GM21528 (cell line): Measurements from ENCODE around the gene GPR132.
A peak's percentile ranks its signal among the peaks of the same experiment; 100 is the strongest.

ENCODE experiments used
- ATAC-seq: cut with Tn5 transposase; IDR thresholded peaks from one replicate; pipeline ENCODE4 v1.9.1; 2021; ENCODE audit warnings: mild to moderate bottlenecking, moderate library complexity; ENCODE audit not compliant: unreplicated experiment, low FRiP score

Gene GPR132

DNA sequence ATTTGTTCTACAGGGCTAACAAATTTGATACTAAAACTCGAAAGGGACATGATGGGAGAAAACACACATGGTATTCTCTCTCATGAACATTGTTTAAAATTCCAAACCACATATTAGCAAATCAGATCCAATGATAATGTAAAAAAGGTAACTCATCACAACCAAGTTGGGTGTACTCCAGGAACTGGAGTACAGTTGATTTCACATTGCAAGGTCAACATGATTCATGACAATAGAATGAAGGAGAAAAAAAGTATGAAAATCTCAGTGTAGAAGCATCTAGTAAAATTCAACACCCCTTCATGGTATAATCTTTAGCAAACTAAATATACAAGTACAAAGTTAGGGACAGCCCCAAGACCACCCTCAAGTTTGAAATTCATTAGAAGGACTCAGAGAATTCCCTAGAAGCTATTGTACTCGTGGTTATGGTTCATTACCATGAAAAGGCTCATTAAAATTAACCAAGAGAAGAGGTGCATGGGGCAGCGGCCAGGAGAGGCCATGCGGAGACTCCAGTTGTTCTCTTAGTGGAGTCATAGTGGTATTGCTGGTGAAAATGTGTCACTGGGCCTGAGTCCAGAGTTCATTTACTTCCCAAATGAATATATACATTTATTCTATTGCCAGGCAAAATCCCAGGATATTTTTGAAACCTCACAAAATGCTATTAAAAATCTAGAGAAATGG is 41.3 kb downstream of the GPR132 start:
- no peak for ATAC-seq

DNA sequence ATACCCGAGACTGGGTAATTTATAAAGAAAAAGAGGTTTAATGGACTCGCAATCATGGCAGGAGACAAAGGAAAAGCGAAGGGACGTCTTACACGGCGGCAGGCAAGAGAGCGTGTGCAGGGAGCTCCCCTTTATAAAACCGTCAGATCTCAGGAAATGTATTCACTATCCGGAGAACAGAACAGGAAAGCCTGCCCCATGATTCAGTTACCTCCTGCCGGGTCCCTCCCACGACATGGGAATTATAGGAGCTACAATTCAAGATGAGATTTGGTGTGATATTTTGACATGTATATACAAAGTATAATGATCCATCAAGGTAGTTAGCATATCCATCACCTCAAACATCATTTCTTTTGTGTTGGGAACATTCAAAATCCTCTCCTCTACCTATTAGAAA is 42.1 kb downstream of the GPR132 start:
- no peak for ATAC-seq

DNA sequence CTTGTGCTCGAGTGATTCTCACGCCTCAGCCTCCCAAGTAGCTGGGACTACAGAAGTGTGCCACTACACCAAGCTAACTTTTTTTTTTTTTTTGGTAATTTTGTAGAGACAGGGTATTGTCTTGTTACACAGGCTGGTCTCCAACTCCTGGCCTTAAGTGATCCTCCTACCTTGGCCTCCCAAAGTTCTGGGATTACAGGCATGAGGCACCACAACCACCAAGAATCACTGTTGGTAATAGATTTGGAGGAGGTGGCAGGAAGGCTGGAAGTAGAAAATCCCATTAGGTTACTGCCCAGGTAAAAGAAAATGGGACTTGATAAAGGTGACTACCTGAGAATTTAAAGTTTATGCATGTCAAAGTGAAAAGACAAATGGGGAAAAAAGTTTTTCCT is 43.0 kb downstream of the GPR132 start:
- ATAC-seq: no peak

DNA sequence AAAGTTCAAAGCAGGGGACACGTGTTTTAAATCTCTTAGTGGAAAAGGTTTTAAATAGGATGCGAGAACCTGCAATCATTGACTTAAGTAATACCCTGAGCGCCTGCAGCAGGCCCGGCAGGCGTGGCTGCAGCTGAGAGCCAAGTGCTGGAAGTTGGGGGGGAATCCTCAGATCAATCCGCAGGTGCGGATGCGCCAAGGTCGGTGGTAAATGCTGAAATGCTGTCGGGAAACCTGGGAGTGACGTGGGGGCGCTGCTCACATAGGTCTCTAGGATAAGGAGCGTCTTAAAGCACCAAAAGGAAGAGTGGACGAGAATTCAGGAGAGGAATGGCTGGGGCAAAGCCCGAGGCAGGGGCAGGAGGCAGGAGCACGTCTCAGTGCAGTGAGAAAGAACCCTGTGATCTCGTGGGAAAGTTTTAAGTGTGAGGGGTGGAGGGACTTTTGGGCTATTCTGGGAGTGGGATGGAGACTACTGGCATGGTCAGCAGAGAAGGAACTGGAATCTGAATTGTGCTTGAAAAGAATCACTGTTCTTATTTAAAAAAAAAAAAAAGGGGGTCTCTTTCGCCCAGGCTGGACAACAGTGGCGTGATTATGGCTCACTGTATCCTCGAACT is 43.5 kb downstream of the GPR132 start:
- ATAC-seq: peak; percentile 12

DNA sequence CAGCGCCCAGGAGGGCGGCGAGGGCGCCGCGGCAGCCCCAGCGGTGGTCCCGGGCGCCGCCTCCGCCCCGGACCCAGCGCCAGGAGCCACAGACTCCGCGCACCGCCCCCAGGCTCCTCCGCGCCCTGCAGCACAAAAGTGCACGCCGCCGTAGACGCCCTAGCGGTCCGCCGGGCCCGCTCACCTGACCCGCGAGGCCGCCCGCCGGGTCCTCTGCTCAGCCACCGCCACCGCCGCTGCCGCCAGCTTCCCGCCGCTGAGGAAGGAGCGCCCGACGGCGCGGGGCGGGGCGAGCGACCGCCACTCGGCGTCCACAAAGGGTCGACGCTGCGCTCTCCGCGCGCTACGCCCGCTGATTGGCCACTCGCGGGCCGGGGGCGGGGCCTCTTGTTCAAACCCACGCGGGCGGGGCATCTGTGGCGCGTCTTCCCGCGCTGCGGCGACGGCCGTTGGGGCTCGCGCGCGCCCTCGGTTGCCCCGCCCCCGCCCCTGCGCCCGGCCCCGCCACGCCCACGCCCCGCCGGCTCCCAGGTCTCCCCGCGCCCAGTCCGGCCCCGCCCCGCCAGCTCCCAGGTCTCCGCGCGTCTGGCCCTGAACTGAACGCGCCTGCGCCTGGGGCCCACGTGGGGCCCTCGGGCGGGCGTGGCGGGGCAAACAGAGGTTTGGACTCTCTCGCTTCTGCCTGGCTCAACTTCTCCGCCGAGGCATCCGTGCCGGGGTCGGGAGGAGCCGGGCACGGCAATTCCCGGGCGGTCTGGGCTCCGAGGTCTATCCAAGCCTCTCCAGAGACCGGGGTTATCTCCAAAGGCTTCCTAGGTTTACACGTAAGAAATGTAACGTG is 44.2 kb downstream of the GPR132 start, which contains the start of gene CDCA4:
Gene CDCA4 (minus strand): TSS at position 269 of the 841 bp plus-strand sequence. CDS start 9,154 bp downstream, outside the sequence.
- ATAC-seq: peak; percentile 73

DNA sequence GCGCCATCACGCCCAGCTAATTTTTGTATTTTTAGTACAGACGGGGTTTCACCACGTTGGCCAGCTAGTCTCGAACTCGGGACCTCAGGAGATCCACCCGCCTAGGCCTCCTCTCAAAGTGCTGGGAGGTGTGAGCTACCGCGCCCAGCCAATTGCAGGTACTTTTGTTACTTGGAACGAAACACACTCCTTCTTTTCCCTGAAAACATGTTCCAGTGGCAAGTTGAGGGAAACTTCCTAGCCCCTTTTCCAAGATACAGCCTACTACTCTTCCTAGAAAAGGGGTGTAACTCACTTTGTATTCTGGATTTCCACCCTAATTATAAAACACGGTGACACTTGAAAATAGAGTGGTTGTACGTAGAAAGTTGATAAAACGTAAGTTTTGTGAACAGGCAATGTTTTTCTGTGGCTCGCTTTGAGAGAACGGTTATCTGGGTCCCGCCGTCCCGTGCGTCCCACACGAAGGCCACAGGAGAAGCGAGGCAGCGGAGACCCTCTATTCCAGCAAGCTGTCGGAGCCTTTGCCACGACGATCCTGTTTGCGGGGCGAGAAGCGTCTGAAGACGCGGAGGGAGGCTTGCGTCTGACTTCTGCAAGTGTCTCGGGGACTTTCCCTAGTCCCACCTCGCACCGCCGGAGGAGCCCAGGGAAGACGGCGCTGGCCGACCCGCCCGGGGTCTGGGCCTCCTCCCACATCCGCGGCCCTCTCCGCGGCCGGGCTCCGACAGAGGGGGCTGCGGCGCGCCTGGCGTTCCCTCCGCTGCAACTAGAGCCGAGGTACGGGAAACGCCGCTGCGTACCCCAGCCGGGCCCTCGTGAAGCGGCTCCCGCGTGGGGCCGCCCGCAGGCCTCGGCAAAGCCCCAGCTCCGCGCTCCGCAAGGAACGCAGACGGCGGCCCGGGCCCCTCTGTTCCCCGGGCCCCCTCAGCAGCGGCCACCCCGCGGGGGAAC is 45.1 kb downstream of the GPR132 start:
- peak; percentile 35 for ATAC-seq

DNA sequence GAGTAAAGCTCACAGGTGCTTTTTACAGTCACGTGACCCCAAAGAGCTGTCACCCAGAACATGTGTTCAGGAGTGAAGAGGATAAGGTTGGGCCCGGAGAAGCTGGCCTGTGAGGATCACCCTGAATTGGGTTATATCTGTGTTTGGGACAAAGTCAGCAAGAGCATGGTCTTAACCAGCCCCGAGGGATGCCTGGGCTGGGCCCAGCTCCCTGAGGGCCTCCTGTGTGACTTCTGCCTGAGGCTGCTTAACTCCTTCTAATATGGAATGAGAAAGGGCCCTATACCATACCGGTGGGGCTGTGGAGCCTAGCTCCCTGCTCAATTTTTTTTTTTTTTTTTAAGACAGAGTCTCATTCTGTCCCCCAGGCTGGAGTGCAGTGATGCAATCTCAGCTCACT is 46.8 kb downstream of the GPR132 start:
- no peak for ATAC-seq

DNA sequence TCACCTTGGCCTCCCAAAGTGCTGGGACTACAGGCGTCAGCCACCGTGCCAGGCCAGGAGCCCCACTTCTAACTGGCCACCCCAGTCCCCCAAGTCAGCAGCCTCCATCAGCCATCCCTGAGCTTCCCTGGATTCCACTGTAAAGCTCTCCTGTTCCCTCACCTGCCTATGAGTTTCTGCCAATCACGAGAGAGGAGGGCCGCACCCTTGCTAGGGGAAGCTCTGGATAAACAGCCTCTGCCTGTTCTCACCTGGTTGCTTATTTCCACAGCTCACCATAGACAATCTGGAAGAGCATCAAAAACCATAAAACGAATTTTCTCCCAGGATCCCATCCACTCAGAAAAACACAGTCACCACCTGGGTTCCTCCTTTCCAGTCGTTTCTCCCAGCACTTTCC is 49.3 kb downstream of the GPR132 start:
- ATAC-seq: no peak

DNA sequence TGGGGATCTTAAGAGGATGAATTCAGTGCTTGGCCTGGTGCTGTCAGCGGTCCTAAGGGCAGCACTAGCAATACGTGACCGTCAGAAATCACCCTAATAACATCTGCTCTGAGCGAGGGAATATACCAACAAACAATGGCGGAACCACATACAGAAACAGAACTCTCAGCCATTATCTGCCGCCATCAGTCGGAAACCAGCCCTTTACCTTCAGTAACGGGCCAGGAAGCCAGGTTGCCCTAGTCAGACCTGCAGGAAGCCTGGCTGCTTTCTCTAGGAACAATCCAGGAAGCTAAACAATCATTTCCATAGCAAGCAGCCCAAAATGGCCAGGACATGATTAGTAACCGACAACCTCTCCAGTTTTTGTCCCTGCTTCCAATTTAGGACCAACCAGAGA is 50.0 kb downstream of the GPR132 start:
- ATAC-seq: no peak

DNA sequence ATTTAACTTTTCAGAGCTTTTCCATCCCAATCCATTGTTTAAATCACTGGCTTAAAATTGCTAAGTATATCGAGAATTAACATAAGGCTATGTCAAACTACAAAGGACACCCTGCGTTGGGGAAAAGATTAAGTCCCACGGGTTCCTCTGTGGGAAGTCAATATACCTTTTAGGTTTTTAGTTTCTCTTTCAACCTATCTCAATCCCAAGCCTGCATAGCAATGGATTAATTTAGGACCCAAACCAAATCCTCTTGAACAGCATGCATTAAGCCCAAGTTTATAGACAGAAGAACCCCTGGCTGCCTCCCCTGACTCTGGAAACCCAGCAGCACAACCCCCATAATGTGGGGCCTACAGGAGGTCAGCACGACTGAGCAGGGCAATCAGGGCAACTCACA is 50.6 kb downstream of the GPR132 start:
- no peak for ATAC-seq

DNA sequence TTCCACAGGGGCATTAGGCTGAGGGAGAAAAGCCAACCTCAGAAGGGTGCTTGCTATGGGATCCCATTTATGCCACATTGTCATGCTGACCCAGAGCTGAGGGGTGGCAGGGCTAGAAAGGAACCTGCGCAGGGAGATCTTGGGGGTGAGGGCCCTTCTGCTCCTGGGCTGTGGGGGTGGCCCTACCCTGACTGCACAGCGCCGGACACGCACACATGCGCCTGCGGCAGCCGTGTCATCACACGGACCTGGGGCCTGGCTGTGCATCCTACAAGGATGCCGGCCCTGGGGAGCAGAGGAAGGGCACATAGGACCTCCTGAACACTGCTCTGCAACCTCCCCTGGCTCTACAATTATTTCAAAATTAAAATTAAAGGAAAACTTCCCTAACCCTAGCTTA is 51.2 kb downstream of the GPR132 start:
- ATAC-seq: no peak

DNA sequence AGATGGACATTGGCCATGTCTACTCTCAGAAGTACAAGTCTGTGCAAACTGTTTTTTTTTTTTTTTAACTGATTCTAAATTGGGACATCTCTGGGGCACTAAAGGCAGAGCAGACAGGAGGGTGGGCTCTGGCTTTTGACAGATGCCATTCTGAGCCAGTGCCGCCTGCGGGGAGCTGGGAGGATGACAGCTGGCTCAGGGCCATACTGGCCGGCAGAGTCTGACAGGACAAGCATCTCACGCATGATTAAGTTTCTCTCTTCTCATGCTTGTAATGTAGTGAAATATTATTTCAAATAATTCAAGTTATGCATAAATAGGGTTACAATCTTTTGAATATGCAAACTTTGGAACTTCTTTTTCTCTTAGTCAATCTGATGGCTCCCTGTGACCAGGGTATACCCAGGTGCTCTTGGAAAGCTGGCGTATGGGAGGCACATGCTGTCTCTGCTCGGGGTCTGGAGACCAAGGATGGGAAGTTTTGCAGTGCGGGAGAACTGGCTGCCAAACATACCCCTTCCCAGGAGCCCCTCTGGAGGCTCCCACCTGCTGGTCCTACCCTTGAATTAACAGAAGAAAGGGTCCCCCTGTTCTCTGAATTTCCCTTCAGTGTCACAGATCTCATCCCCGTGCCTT is 52.0 kb downstream of the GPR132 start:
- ATAC-seq: no peak

DNA sequence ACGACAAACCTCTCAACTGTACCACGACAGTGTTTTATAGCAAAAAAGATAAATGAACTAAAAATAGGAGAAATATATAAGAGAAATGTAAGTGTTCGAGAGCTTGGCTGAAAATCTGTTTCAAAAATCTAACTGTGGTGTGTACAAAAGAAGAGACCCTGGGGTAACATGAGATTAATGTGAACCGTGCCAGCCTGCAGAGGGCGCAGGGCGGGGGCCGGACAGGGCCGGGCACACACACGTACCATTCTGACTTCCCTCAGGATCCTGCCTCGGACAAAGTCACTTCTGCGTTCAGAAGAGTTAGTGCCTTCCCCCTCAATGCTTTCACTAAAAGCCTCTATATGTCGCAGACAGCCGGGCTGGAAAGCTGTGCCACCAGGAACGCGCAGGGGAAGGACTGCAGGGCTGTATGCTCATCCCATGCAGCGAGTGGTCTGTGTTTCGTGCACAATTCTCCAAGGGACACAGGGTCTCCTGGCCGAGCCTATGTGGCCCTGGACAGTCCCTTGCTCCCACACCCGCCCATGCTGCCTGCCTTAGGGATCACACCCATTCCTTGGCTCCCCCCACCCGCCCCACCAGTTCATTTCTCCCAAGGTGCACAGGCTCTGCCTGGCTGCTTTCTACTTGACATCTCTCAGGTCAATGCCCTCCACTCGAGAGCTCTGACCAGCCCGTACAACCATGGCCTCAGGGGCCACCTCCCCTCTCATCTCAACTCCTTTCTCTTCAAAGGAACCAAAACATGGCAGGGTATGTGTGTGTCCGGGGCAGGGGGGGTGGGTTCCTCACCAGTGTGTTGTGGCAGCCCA is 52.9 kb downstream of the GPR132 start:
- ATAC-seq: no peak

DNA sequence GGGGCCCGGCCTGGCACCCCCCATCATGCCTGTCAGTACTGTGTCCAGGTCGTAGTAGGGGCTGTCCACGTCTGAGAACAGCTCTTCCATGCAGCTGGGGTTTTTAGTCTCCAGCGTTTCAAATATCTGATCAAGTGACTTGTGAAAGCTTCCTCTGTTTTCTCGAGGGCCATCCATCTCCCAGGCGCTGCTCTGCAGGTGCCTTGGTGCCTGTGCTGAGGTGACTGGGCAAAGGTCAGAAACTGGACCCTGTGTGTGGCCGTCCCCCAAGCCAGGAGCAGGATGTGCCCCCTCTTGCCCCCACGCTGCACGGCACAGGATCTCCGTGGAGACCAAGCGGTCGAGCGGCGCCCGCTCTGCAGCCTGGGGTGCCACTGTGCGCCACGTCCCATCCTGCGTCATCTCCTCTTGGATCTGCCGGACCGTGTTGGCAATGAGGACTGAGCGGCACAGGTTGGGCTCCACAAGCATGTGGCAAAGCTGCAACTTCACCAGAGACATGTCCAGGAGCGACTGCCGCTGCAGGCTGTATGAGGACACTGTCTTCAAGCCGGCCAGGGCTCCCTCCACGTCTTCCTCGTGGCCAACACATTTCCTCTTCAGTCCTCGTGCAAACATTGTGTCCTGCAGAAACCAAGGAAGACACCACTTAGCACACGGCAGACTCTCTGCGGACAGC is 53.8 kb downstream of the GPR132 start:
- ATAC-seq: no peak

DNA sequence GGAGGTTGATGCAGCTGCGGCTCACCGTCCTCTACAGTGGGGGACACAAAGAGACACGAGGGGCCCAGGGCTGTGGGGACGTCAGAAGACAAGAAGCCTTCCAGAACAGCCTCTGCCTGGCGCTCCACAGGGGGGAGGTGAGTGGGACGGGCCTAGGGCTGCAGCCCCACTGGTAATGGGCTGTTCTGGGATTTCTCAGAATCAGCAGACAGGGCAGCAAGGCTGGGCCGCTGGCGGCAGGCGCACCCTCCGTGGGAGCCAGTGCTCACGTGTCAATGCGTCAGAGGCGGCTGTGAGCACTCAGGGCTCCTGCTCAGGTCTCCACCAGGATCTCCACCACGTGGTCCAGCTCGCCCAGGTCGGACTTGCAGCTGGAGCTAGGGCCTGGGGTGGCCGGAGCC is 54.3 kb downstream of the GPR132 start:
- no peak for ATAC-seq

DNA sequence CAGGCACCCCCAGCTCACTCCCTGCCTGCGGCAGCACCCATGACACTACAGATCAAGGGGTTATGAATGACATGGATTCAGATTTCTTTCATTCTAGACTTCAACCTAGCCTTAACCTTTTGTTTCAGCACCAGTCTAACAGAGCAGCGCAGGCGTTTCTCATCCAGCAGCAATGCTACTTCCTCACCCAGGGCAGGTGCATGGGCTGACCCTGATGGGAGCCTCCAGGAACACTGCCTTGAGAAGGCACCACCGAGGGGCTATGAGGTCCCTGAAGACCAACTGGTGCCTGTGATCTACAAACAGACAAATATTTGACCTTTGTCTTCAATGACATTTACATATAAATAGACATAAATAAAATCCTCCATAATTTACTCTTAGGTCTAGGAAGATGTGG is 55.1 kb downstream of the GPR132 start:
- ATAC-seq: no peak

DNA sequence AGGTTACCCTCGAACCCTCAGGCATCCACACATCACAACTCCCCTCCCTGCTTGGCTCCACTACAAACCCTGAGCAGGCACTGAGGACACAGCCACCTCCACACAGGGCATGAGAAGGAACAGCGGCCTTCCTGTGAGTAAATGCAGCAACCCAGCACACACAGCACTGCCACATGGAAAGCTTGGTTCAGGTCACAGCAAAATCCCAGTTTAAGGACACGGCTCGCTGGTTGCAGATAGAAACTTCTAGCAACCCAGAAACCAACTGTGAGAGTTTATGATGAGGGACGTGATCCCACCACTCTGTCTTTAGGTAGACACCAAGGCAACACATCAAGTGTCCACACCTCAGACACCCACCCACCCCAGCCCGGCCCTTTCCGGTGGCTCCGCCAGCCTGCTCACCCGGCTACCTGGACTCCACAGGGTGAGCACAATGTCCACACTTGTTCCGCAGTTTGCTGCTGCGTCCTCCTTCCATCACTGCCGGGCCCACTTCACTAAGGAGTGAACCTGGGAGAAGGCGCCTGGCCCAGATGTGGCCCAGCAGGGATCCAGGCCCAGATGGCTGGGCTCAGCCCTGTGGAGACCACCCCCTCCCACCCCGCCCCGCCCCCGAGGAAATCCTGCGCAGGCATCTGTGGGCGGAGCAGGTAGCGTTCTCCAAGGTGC is 57.5 kb downstream of the GPR132 start:
- ATAC-seq: no peak
